Colonic mucosa (tissue), 4 donors: ENCODE data around the gene SKOR2. TPM values are rescaled to one million over a fixed set of nuclear protein-coding genes. Genes with fewer than 3 reads are reported as not detected.
"Not testable (repeated sequence)": the region's sequence is repeated elsewhere in the genome, so short reads cannot be mapped to it uniquely, and the experiment has no call there.

Experiments
- DNase-seq: peaks from one replicate; pipeline ENCODE4 v3.0.0-alpha.2; 2020
- H3K27ac ChIP-seq: fragments of 200-600 bp; one replicate; pipeline ENCODE4 v1.8.0; 2021
- H3K27me3 ChIP-seq: fragments of 200-600 bp; one replicate; pipeline ENCODE4 v1.8.0; 2021
- H3K36me3 ChIP-seq: fragments of 200-600 bp; one replicate; pipeline ENCODE4 v1.8.0; 2021
- H3K4me1 ChIP-seq: fragments of 200-600 bp; one replicate; pipeline ENCODE4 v1.8.0; 2021; ENCODE audit warnings: mild to moderate bottlenecking
- H3K4me3 ChIP-seq: fragments of 200-600 bp; one replicate; pipeline ENCODE4 v1.8.0; 2021
- H3K9ac ChIP-seq, 2 donors: one replicate each; pipeline ENCODE4 v1.7.0; 2013; ENCODE audit warnings: control low read depth in 2 of 2, low read depth in 2 of 2, low read length in 2 of 2
- H3K9me3 ChIP-seq: fragments of 200-600 bp; one replicate; pipeline ENCODE4 v1.8.0; 2021
- CTCF ChIP-seq: fragments of 200-600 bp; IDR thresholded peaks from one replicate; pipeline ENCODE4 v1.8.0; 2022; ENCODE audit warnings: antibody characterized with exemption, mild to moderate bottlenecking
- intact Hi-C: fragments of 100-400 bp; cut with DNase I; formaldehyde crosslinking; loops from one replicate; pipeline ENCODE4 v1.14.1; 2022
- total RNA-seq, 2 donors: library from RNA; stranded (reverse); fragmentation: NEBNext Ultra II Directional in 1 of 2; extraction: Animal tissue kit (Norgen Biotek cat#: 25700) in 1 of 2; gene quantifications; one replicate each; pipeline ENCODE4 v1.2.1, GENCODE V29; 2021
- donor health status: healthy.
- donor health status: DM: no; HTN: no; CAD: no.
- donor health status: DM: no; HTN: no; CAD: no.

Gene SKOR2
- total RNA-seq, 2 donors from 2014 or later = not detected

GRCh38 chr18:47203626-47204464 is 47.6 kb downstream of the SKOR2 start:
- H3K9me3 ChIP-seq = no peaks in the 10 kb centered on the region
- intact Hi-C loops = loop anchor here (2.0 to 10.0 kb wide), 2 partner anchors 51 to 153 kb away; partner anchors contain the start of gene SKOR2

GRCh38 chr18:47195961-47196360 is 55.5 kb downstream of the SKOR2 start:
- H3K36me3 ChIP-seq, H3K4me1 ChIP-seq, H3K27me3 ChIP-seq, DNase-seq, H3K4me3 ChIP-seq, intact Hi-C loops, H3K9me3 ChIP-seq, H3K9ac ChIP-seq, H3K27ac ChIP-seq: not testable (repeated sequence)

More at GRCh38 chr18:47203626-47204464, 47.6 kb downstream of the SKOR2 start:
- DNase-seq = no peak
- H3K4me3 ChIP-seq = no peak overlapping the region
- no peaks in the 10 kb centered on the region for H3K27me3 ChIP-seq
- H3K36me3 ChIP-seq = no peaks in the 10 kb centered on the region
- H3K27ac ChIP-seq = no peak overlapping the region
- H3K9ac ChIP-seq = no peak overlapping the region
- no peak for TF ChIP-seq CTCF
- H3K4me1 ChIP-seq = no peaks in the 10 kb centered on the region

- no peak overlapping the region for H3K4me3 ChIP-seq
- no peak for DNase-seq
- no peak overlapping the region for H3K9ac ChIP-seq
- no peak overlapping the region for H3K27ac ChIP-seq
- no peaks in the 10 kb centered on the region for H3K27me3 ChIP-seq
- no peaks in the 10 kb centered on the region for H3K9me3 ChIP-seq
- no peaks in the 10 kb centered on the region for H3K4me1 ChIP-seq
- no peaks in the 10 kb centered on the region for H3K36me3 ChIP-seq
- TF ChIP-seq CTCF = no peak
- intact Hi-C loops = no loop called here
Measured at GRCh38 chr18:47191961-47192360, 59.5 kb downstream of the SKOR2 start.

GRCh38 chr18:47187721-47188120 is 63.7 kb downstream of the SKOR2 start:
- intact Hi-C loops = no loop called here
- H3K4me1 ChIP-seq = no peaks in the 10 kb centered on the region
- no peak for DNase-seq
- H3K9ac ChIP-seq = no peak overlapping the region
- TF ChIP-seq CTCF = no peak
- H3K36me3 ChIP-seq = no peaks in the 10 kb centered on the region
- no peak overlapping the region for H3K4me3 ChIP-seq
- H3K9me3 ChIP-seq = no peaks in the 10 kb centered on the region
- H3K27me3 ChIP-seq = no peaks in the 10 kb centered on the region
- H3K27ac ChIP-seq = no peak overlapping the region

GRCh38 chr18:47184419-47185050 is 66.9 kb downstream of the SKOR2 start:
- intact Hi-C loops = no loop called here
- DNase-seq = no peak
- Histone ChIP-seq H3K9me3 (no peaks in the 10 kb centered on the region), H3K27ac (no peak overlapping the region), H3K9ac (no peak overlapping the region), H3K27me3 (no peaks in the 10 kb centered on the region), H3K4me3 (no peak overlapping the region), H3K4me1 (no peaks in the 10 kb centered on the region), H3K36me3 (no peaks in the 10 kb centered on the region)
- no peak for TF ChIP-seq CTCF

GRCh38 chr18:47182156-47182555 is 69.3 kb downstream of the SKOR2 start:
- H3K9ac ChIP-seq, H3K27me3 ChIP-seq, H3K9me3 ChIP-seq, H3K27ac ChIP-seq, DNase-seq, H3K4me1 ChIP-seq, H3K36me3 ChIP-seq, intact Hi-C loops, H3K4me3 ChIP-seq: not testable (repeated sequence)
